HG02588 (cell line): ENCODE measurements around the gene FSTL4.

Experiments
- ATAC-seq: cut with Tn5 transposase; IDR thresholded peaks from one replicate; pipeline ENCODE4 v1.9.1; 2021; ENCODE audit warnings: mild to moderate bottlenecking, moderate library complexity; ENCODE audit not compliant: unreplicated experiment

Gene FSTL4

GRCh38 chr5:133253070-133253469 is 359.3 kb downstream of the FSTL4 start:
- ATAC-seq: no peak

- no peak for ATAC-seq
These were observed 360.2 kb downstream of the FSTL4 start for GRCh38 chr5:133252133-133252480.

- ATAC-seq: no peak
These were observed 360.8 kb downstream of the FSTL4 start for GRCh38 chr5:133251296-133252132.

- no peak for ATAC-seq
These were observed 361.8 kb downstream of the FSTL4 start for GRCh38 chr5:133250527-133250926.

- no peak for ATAC-seq
These were observed 362.7 kb downstream of the FSTL4 start for GRCh38 chr5:133249593-133249992.

- no peak for ATAC-seq
These were observed 364.3 kb downstream of the FSTL4 start for GRCh38 chr5:133247881-133248624.

- ATAC-seq: no peak
These were observed 365.1 kb downstream of the FSTL4 start for GRCh38 chr5:133247151-133247709.

GRCh38 chr5:133246376-133247150 is 365.8 kb downstream of the FSTL4 start:
- ATAC-seq: no peak

- ATAC-seq: no peak
These were observed 366.3 kb downstream of the FSTL4 start for GRCh38 chr5:133246053-133246370.

- no peak for ATAC-seq
These were observed 366.9 kb downstream of the FSTL4 start for GRCh38 chr5:133245191-133246052.

- peak; percentile 42 for ATAC-seq
These were observed 368.1 kb downstream of the FSTL4 start for GRCh38 chr5:133244242-133244641.

GRCh38 chr5:133243196-133243595 is 369.1 kb downstream of the FSTL4 start:
- ATAC-seq: no peak

GRCh38 chr5:133242221-133242835 is 370.0 kb downstream of the FSTL4 start:
- no peak for ATAC-seq

- ATAC-seq: no peak
These were observed 370.9 kb downstream of the FSTL4 start for GRCh38 chr5:133241179-133242092.

- peak; percentile 40 for ATAC-seq
These were observed 371.8 kb downstream of the FSTL4 start for GRCh38 chr5:133240425-133241091.

- ATAC-seq: no peak
These were observed 373.7 kb downstream of the FSTL4 start for GRCh38 chr5:133238426-133239205.

GRCh38 chr5:133236976-133237375 is 375.4 kb downstream of the FSTL4 start:
- no peak for ATAC-seq

- no peak for ATAC-seq
These were observed 375.8 kb downstream of the FSTL4 start for GRCh38 chr5:133236541-133236951.
